Measurements from ENCODE around the gene ARHGAP12. TPM values are rescaled to one million over a fixed set of nuclear protein-coding genes. Genes with fewer than 3 reads are reported as not detected.
A peak's percentile ranks its signal among the peaks of the same experiment; 100 is the strongest.

ARHGAP12 gene
- total RNA-seq, 1 experiment from 2014 or later, result 62.3 TPM

GRCh38 chr10:31932838-31933237 lies 4.2 kb upstream of the ARHGAP12 start:
- H3K27ac Mint-ChIP-seq (ENCODE audit: unreplicated experiment), result no peak overlapping the region
- H3K4me3 Mint-ChIP-seq (ENCODE audit: unreplicated experiment), result no peak overlapping the region
- intact Hi-C loops (cut with micrococcal nuclease; ENCODE audit: unreplicated experiment), result no loop called here
- ChIA-PET CTCF (no interaction called here), POLR2A (no interaction called here)
- no peak for TF ChIP-seq CTCF (IDR thresholded peaks at IDR 0.05; ENCODE audit: insufficient read depth in 1 of 2, low read depth in 1 of 2, low read length in 1 of 2, severe bottlenecking in 1 of 2, unreplicated experiment in 1 of 2)
- Histone ChIP-seq H3K9me3 (no peaks in the 10 kb centered on the region), H3K36me3 (ENCODE audit: control insufficient read depth, insufficient read depth, low read length) (no peaks in the 10 kb centered on the region), H3K4me1 (peaks cover 13% of the 10 kb centered on the region; the same call in 1 of the 2 replicates), H3K27me3 (replicated peaks; ENCODE audit: control insufficient read depth, insufficient read depth, low read length) (no peaks in the 10 kb centered on the region), H3K4me3 (ENCODE audit: low read depth, low read length) (no peak overlapping the region)
- no peaks in the 10 kb centered on the region for H3K9me3 Mint-ChIP-seq (ENCODE audit: unreplicated experiment)
- H3K36me3 Mint-ChIP-seq (ENCODE audit: insufficient read depth, unreplicated experiment), result peaks cover 15% of the 10 kb centered on the region
- no peak for DNase-seq
- no peaks in the 10 kb centered on the region for H3K27me3 Mint-ChIP-seq (ENCODE audit: insufficient read depth, unreplicated experiment)
- peaks cover 26% of the 10 kb centered on the region for H3K4me1 Mint-ChIP-seq (ENCODE audit: low read depth, unreplicated experiment)
- no TSS peak for BruUV-seq (replicated peaks)

GRCh38 chr10:31930856-31931255 lies 2.2 kb upstream of the ARHGAP12 start:
- H3K36me3 ChIP-seq (ENCODE audit: control insufficient read depth, insufficient read depth, low read length), result no peaks in the 10 kb centered on the region
- BruUV-seq (replicated peaks), result no TSS peak
- no peaks in the 10 kb centered on the region for H3K27me3 ChIP-seq (replicated peaks; ENCODE audit: control insufficient read depth, insufficient read depth, low read length)
- H3K27me3 Mint-ChIP-seq (ENCODE audit: insufficient read depth, unreplicated experiment), result no peaks in the 10 kb centered on the region
- no peaks in the 10 kb centered on the region for H3K9me3 ChIP-seq
- H3K9me3 Mint-ChIP-seq (ENCODE audit: unreplicated experiment), result no peaks in the 10 kb centered on the region
- H3K27ac Mint-ChIP-seq (ENCODE audit: unreplicated experiment), result no peak overlapping the region
- CTCF ChIA-PET, result interaction anchor here (1.1 kb wide), 1 partner anchor 69 kb away, joined by 6 read pairs; no protein-coding TSS in a partner anchor
- H3K4me1 ChIP-seq, result peaks cover 5% of the 10 kb centered on the region; the same call in 1 of the 2 replicates
- TF ChIP-seq CTCF (IDR thresholded peaks at IDR 0.05; ENCODE audit: insufficient read depth in 1 of 2, low read depth in 1 of 2, low read length in 1 of 2, severe bottlenecking in 1 of 2, unreplicated experiment in 1 of 2), result no peak
- H3K4me1 Mint-ChIP-seq (ENCODE audit: low read depth, unreplicated experiment), result peaks cover 29% of the 10 kb centered on the region
- peak overlapping the region; percentile 80; the same call in 1 of the 2 replicates for H3K4me3 ChIP-seq (ENCODE audit: low read depth, low read length)
- peaks cover 24% of the 10 kb centered on the region for H3K36me3 Mint-ChIP-seq (ENCODE audit: insufficient read depth, unreplicated experiment)
- DNase-seq, result no peak
- intact Hi-C loops (cut with micrococcal nuclease; ENCODE audit: unreplicated experiment), result no loop called here
- POLR2A ChIA-PET, result no interaction called here
- peak overlapping the region; percentile 76 for H3K4me3 Mint-ChIP-seq (ENCODE audit: unreplicated experiment)

GRCh38 chr10:31930023-31930751 lies 1.6 kb upstream of the ARHGAP12 start:
- H3K36me3 Mint-ChIP-seq (ENCODE audit: insufficient read depth, unreplicated experiment), result peaks cover 24% of the 10 kb centered on the region
- H3K27me3 Mint-ChIP-seq (ENCODE audit: insufficient read depth, unreplicated experiment), result no peaks in the 10 kb centered on the region
- H3K4me1 Mint-ChIP-seq (ENCODE audit: low read depth, unreplicated experiment), result peaks cover 36% of the 10 kb centered on the region
- Histone ChIP-seq H3K27me3 (replicated peaks; ENCODE audit: control insufficient read depth, insufficient read depth, low read length) (no peaks in the 10 kb centered on the region), H3K4me3 (ENCODE audit: low read depth, low read length) (peak overlapping the region; percentile 80), H3K4me1 (peaks cover 12% of the 10 kb centered on the region; the same call in 1 of the 2 replicates), H3K36me3 (ENCODE audit: control insufficient read depth, insufficient read depth, low read length) (no peaks in the 10 kb centered on the region), H3K9me3 (no peaks in the 10 kb centered on the region)
- ChIA-PET CTCF (interaction anchor here (0.6 to 1.5 kb wide), 8 partner anchors 11 to 462 kb away, joined by 3 to 15 read pairs (median 5); no protein-coding TSS in a partner anchor), POLR2A (interaction anchor here (0.7 to 1.7 kb wide), 4 partner anchors 12 to 68 kb away, joined by 3 to 8 read pairs (median 6); no protein-coding TSS in a partner anchor)
- H3K27ac Mint-ChIP-seq (ENCODE audit: unreplicated experiment), result peak overlapping the region; percentile 97
- intact Hi-C loops (cut with micrococcal nuclease; ENCODE audit: unreplicated experiment), result no loop called here
- TF ChIP-seq CTCF (IDR thresholded peaks at IDR 0.05; ENCODE audit: insufficient read depth in 1 of 2, low read depth in 1 of 2, low read length in 1 of 2, severe bottlenecking in 1 of 2, unreplicated experiment in 1 of 2), result no peak
- BruUV-seq (replicated peaks), result no TSS peak
- peak overlapping the region; percentile 76 for H3K4me3 Mint-ChIP-seq (ENCODE audit: unreplicated experiment)
- H3K9me3 Mint-ChIP-seq (ENCODE audit: unreplicated experiment), result no peaks in the 10 kb centered on the region
- DNase-seq, result no peak

All from Caco-2 (cell line).